HepG2 (cell line): Measurements from ENCODE around the gene SIGLEC6. TPM values are rescaled to one million over a fixed set of nuclear protein-coding genes. Genes with fewer than 3 reads are reported as not detected.

Experiments used
- FOXP1 ChIP-seq, 2 experiments: fragments of 450-650 bp in 1 of 2; IDR thresholded peaks; 2 replicates each; pipeline ENCODE4 v1.6.1; 2017 to 2018; ENCODE audit warnings: antibody characterized with exemption in 1 of 2
- GTF3A ChIP-seq: sonication (generic); formaldehyde crosslinking; conservative IDR thresholded peaks from 2 replicates; pipeline ENCODE4 v1.4.0; 2020; ENCODE audit warnings: mild to moderate bottlenecking, missing genetic modification reagents
- ZBTB25 ChIP-seq: IDR thresholded peaks from 2 replicates; pipeline ENCODE4 v1.6.1; 2018; ENCODE audit warnings: missing genetic modification reagents
- ZBTB26 ChIP-seq: IDR thresholded peaks from 2 replicates; pipeline ENCODE4 v1.6.1; 2016; ENCODE audit warnings: missing compliant biosample characterization, missing genetic modification reagents, borderline replicate concordance
- ZNF234 ChIP-seq: sonication (generic); formaldehyde crosslinking; conservative IDR thresholded peaks from 2 replicates; pipeline ENCODE4 v1.5.1; 2020; ENCODE audit warnings: mild to moderate bottlenecking, missing genetic modification reagents
- ZNF292 ChIP-seq: sonication (generic); formaldehyde crosslinking; IDR thresholded peaks from 2 replicates; pipeline ENCODE4 v1.8.1; 2022; ENCODE audit warnings: mild to moderate bottlenecking, low read depth, missing genetic modification reagents, borderline replicate concordance
- ZNF530 ChIP-seq: sonication (generic); formaldehyde crosslinking; IDR thresholded peaks from 2 replicates; pipeline ENCODE4 v1.5.0; 2020; ENCODE audit warnings: low read depth, mild to moderate bottlenecking, missing genetic modification reagents
- ZNF598 ChIP-seq: sonication (generic); formaldehyde crosslinking; IDR thresholded peaks from 2 replicates; pipeline ENCODE4 v1.5.1; 2020; ENCODE audit warnings: mild to moderate bottlenecking, missing genetic modification reagents, borderline replicate concordance
- ZSCAN31 ChIP-seq: sonication (generic); formaldehyde crosslinking; IDR thresholded peaks from 2 replicates; pipeline ENCODE4 v1.5.0; 2020; ENCODE audit warnings: low read depth, mild to moderate bottlenecking, missing genetic modification reagents
- polyA plus RNA-seq, 8 experiments: library from polyadenylated mRNA; depleted of rRNA in 3 of 8; stranded (reverse) in 7 of 8; unstranded in 1 of 8; fragments of >200 nt; fragmentation: Illumina TruSeq in 4 of 8; extraction: Trizol in 4 of 8; gene quantifications; 2 replicates each; pipeline versions ENCODE4 v1.2.1 to v1.2.3, GENCODE V29; 2011 to 2016; ENCODE audit warnings: low read depth in 4 of 8, missing spikeins in 1 of 8, mixed read lengths in 1 of 8; ENCODE audit not compliant: insufficient read depth in 1 of 8
- total RNA-seq, 5 experiments: library from RNA; depleted of rRNA; stranded (reverse); fragments of >200 nt; fragmentation: Illumina TruSeq; extraction: Trizol; gene quantifications; 2 replicates each; pipeline ENCODE4 v1.2.3, GENCODE V29; 2016; ENCODE audit warnings: low read depth in 1 of 5
- TF ChIP-seq, protein P1 (sequence below): sonication (generic); formaldehyde crosslinking; IDR thresholded peaks from 2 replicates; pipeline ENCODE4 v1.4.0; 2020; ENCODE audit warnings: mild to moderate bottlenecking, missing genetic modification reagents

The SIGLEC6 gene
- total and polyA plus RNA-seq, 2 of the 13 experiments (the other 11 are each of a cell fraction or from before 2014, with no cell fraction given): not detected

DNA sequence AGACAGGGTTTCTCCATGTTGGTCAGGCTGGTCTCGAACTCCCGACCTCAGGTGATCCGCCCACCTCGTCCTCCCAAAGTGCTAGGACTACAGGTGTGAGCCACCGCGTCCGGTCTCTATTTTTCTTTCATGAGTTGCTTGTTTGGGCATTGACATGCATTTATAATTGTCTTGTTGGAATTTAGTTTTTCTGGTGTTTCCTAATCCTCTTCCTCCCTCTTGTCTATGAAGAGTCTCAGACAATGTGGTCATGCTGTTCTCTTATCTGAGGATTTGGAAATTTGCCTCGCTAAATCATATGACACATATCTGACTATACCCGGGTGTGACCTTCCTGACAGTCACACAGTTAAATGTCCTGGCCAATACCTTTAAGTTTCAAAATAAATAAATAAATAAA lies 60.5 kb downstream of the SIGLEC6 start (continued):
- TF ChIP-seq FOXP1 (IDR thresholded peaks at IDR 0.05): no peak
- no peak for TF ChIP-seq FOXP1 (CRISPR knock-in tag; IDR thresholded peaks at IDR 0.05)
- no peak for TF ChIP-seq ZNF234 (CRISPR knock-in tag)
- TF ChIP-seq, protein P1, sequence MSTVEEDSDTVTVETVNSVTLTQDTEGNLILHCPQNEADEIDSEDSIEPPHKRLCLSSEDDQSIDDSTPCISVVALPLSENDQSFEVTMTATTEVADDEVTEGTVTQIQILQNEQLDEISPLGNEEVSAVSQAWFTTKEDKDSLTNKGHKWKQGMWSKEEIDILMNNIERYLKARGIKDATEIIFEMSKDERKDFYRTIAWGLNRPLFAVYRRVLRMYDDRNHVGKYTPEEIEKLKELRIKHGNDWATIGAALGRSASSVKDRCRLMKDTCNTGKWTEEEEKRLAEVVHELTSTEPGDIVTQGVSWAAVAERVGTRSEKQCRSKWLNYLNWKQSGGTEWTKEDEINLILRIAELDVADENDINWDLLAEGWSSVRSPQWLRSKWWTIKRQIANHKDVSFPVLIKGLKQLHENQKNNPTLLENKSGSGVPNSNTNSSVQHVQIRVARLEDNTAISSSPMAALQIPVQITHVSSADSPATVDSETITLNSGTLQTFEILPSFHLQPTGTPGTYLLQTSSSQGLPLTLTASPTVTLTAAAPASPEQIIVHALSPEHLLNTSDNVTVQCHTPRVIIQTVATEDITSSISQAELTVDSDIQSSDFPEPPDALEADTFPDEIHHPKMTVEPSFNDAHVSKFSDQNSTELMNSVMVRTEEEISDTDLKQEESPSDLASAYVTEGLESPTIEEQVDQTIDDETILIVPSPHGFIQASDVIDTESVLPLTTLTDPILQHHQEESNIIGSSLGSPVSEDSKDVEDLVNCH (CRISPR knock-in tag): no peak
- TF ChIP-seq ZBTB26 (CRISPR knock-in tag): no peak
- no peak for TF ChIP-seq ZSCAN31
- no peak for TF ChIP-seq GTF3A (CRISPR knock-in tag)
- no peak for TF ChIP-seq ZNF598 (CRISPR knock-in tag)
- TF ChIP-seq ZNF530 (CRISPR knock-in tag): no peak
- no peak for TF ChIP-seq ZBTB25 (CRISPR knock-in tag)
- TF ChIP-seq ZNF292: no peak
- TF ChIP-seq, all 625 proteins: peak for 0
